H1 (cell line): ENCODE results near the gene CTNS. TPM values are rescaled to one million over a fixed set of nuclear protein-coding genes. Genes with fewer than 3 reads are reported as not detected.

Experiments used
- CTCF ChIA-PET: fragments of 300-600 bp; sonication (Branson Sonifier 250); formaldehyde crosslinking; loops from one replicate; lab custom pipeline; 2021; ENCODE audit not compliant: partially characterized antibody; lab: Charles Lee
- POLR2A ChIA-PET: fragments of 300-600 bp; sonication (Branson Sonifier 250); formaldehyde crosslinking; loops from one replicate; lab custom pipeline; 2021; ENCODE audit warnings: inconsistent platforms; ENCODE audit not compliant: partially characterized antibody; lab: Charles Lee
- DNase-seq, 2 experiments: peaks; one replicate each; pipeline versions ENCODE4 v3.0.0 to v3.0.0-alpha.2; 2010 to 2022; ENCODE audit warnings: low spot score in 2 of 2, low read depth in 1 of 2, mixed read lengths in 1 of 2
- FAIRE-seq: peaks from 2 replicates; lab custom pipeline; 2011; peaks lifted over from hg19 to GRCh38; lab: Jason Lieb, UNC
- H2AFZ ChIP-seq: 2 replicates; pipeline ENCODE4 v1.8.1; 2012; ENCODE audit warnings: low read length, inconsistent platforms
- H2AK5ac ChIP-seq: 2 replicates; pipeline ENCODE4 v1.6.1; 2013; ENCODE audit warnings: low read depth, low read length
- H2BK120ac ChIP-seq: replicated peaks from 2 replicates; pipeline ENCODE3; 2013; ENCODE audit warnings: low read depth, low read length, inconsistent platforms
- H2BK12ac ChIP-seq: 2 replicates; pipeline ENCODE4 v1.6.1; 2013; ENCODE audit warnings: low read depth, low read length
- H2BK15ac ChIP-seq: 2 replicates; pipeline ENCODE4 v1.6.1; 2013; ENCODE audit warnings: low read length
- H2BK20ac ChIP-seq: 2 replicates; pipeline ENCODE4 v1.6.1; 2013; ENCODE audit warnings: low read length
- H2BK5ac ChIP-seq: 2 replicates; pipeline ENCODE4 v1.6.1; 2013; ENCODE audit warnings: low read depth, low read length
- H3K14ac ChIP-seq: 2 replicates; pipeline ENCODE4 v1.6.1; 2013; ENCODE audit warnings: inconsistent platforms; ENCODE audit not compliant: insufficient read length
- H3K18ac ChIP-seq: 2 replicates; pipeline ENCODE4 v1.6.1; 2013; ENCODE audit warnings: low read length; ENCODE audit errors: extremely low read depth
- H3K23ac ChIP-seq: 2 replicates; pipeline ENCODE4 v1.6.1; 2013; ENCODE audit warnings: inconsistent platforms; ENCODE audit not compliant: insufficient read length
- H3K23me2 ChIP-seq: 2 replicates; pipeline ENCODE4 v1.6.1; 2013; ENCODE audit warnings: low read depth, low read length
- H3K27ac ChIP-seq: 2 replicates; pipeline ENCODE4 v1.6.1; 2011; ENCODE audit warnings: low read depth, low read length, inconsistent platforms
- H3K27me3 ChIP-seq, 4 experiments: replicated peaks in 1 of 4; 1 replicate in 1 of 4; 2 replicates in 3 of 4; pipeline versions ENCODE4 v1.6.1 to v1.8.1; 2011 to 2013; ENCODE audit warnings: low read length in 3 of 4, mild to moderate bottlenecking in 3 of 4, inconsistent platforms in 2 of 4, mixed read lengths in 2 of 4, moderate library complexity in 1 of 4; ENCODE audit not compliant: control insufficient read depth in 3 of 4, insufficient read depth in 3 of 4; ENCODE audit errors: extremely low read depth in 1 of 4
- H3K36me3 ChIP-seq, 4 experiments: 2 replicates each; pipeline versions ENCODE4 v1.6.1 to v1.8.1; 2011 to 2013; ENCODE audit warnings: mild to moderate bottlenecking in 4 of 4, low read length in 3 of 4, moderate library complexity in 2 of 4, control low read depth in 1 of 4, inconsistent platforms in 1 of 4; ENCODE audit not compliant: insufficient read depth in 4 of 4, control insufficient read depth in 2 of 4
- H3K4ac ChIP-seq: replicated peaks from 2 replicates; pipeline ENCODE3; 2013; ENCODE audit warnings: low read length, low read depth, mixed read lengths, inconsistent platforms; ENCODE audit not compliant: insufficient read length
- H3K4me1 ChIP-seq, 4 experiments: replicated peaks in 1 of 4; 1 replicate in 1 of 4; 2 replicates in 3 of 4; pipeline versions ENCODE4 v1.6.1 to v1.8.1; 2011 to 2013; ENCODE audit warnings: low read length in 3 of 4, inconsistent platforms in 2 of 4, mixed read lengths in 1 of 4; ENCODE audit not compliant: insufficient read depth in 4 of 4, control insufficient read depth in 3 of 4
- H3K4me2 ChIP-seq, 2 experiments: 2 replicates each; pipeline versions ENCODE4 v1.6.1 to v1.8.1; 2011 to 2013; ENCODE audit warnings: low read depth in 2 of 2, low read length in 2 of 2, control low read depth in 1 of 2, inconsistent platforms in 1 of 2, mild to moderate bottlenecking in 1 of 2; ENCODE audit not compliant: insufficient read depth in 1 of 2
- H3K4me3 ChIP-seq, 4 experiments: fragments of 200-600, 300-600 bp in 1 of 4; sonication (generic), shearing (Covaris generic), sonication (Bioruptor Twin) in 1 of 4; 2 replicates each; pipeline versions ENCODE4 v1.5.1 to v1.8.1; 2011 to 2016; ENCODE audit warnings: low read length in 4 of 4, low read depth in 3 of 4, control low read depth in 2 of 4, inconsistent platforms in 2 of 4, mild to moderate bottlenecking in 2 of 4, mixed read lengths in 1 of 4, moderate library complexity in 1 of 4; ENCODE audit not compliant: insufficient read depth in 2 of 4; ENCODE audit errors: extremely low read depth in 1 of 4
- H3K56ac ChIP-seq: replicated peaks from 2 replicates; pipeline ENCODE3; 2013; ENCODE audit warnings: low read depth, mild to moderate bottlenecking, mixed read lengths, low read length, inconsistent platforms; ENCODE audit not compliant: insufficient read length
- H3K79me1 ChIP-seq: 2 replicates; pipeline ENCODE4 v1.6.1; 2013; ENCODE audit warnings: low read depth, low read length, control low read depth
- H3K79me2 ChIP-seq, 2 experiments: 2 replicates each; pipeline versions ENCODE4 v1.6.1 to v1.8.1; 2012 to 2013; ENCODE audit warnings: low read length in 2 of 2, mild to moderate bottlenecking in 2 of 2, inconsistent platforms in 1 of 2; ENCODE audit not compliant: insufficient read depth in 2 of 2, control insufficient read depth in 1 of 2
- H3K9ac ChIP-seq, 4 experiments: replicated peaks in 1 of 4; 1 replicate in 1 of 4; 2 replicates in 3 of 4; pipeline versions ENCODE4 v1.6.1 to v1.8.1; 2011 to 2013; ENCODE audit warnings: low read depth in 3 of 4, low read length in 3 of 4, control low read depth in 2 of 4, mild to moderate bottlenecking in 2 of 4, moderate library complexity in 2 of 4, inconsistent platforms in 1 of 4; ENCODE audit errors: extremely low read depth in 1 of 4
- H3K9me3 ChIP-seq, 2 experiments: 2 replicates each; pipeline versions ENCODE4 v1.6.1 to v1.8.1; 2012 to 2013; ENCODE audit warnings: mild to moderate bottlenecking in 2 of 2, moderate library complexity in 2 of 2, control low read depth in 1 of 2, inconsistent platforms in 1 of 2, low read depth in 1 of 2, low read length in 1 of 2, mixed read lengths in 1 of 2; ENCODE audit not compliant: insufficient read depth in 2 of 2
- H4K20me1 ChIP-seq, 2 experiments: replicated peaks in 1 of 2; 2 replicates each; pipeline versions ENCODE3 to v1.8.1; 2011 to 2013; ENCODE audit warnings: inconsistent platforms in 2 of 2, low read length in 2 of 2, mild to moderate bottlenecking in 1 of 2; ENCODE audit not compliant: insufficient read depth in 2 of 2, control insufficient read depth in 1 of 2
- H4K5ac ChIP-seq: 2 replicates; pipeline ENCODE4 v1.6.1; 2013; ENCODE audit warnings: low read length, low read depth, mixed read lengths, inconsistent platforms; ENCODE audit not compliant: insufficient read length
- H4K8ac ChIP-seq: 2 replicates; pipeline ENCODE4 v1.8.0; 2013; ENCODE audit warnings: mild to moderate bottlenecking, moderate library complexity, low read length, inconsistent platforms; ENCODE audit not compliant: insufficient read depth; ENCODE audit errors: extremely low read depth
- H4K91ac ChIP-seq: replicated peaks from 2 replicates; pipeline ENCODE3; 2013; ENCODE audit warnings: low read length, mixed read lengths, inconsistent platforms; ENCODE audit not compliant: insufficient read length
- BACH1 ChIP-seq: IDR thresholded peaks from 2 replicates; pipeline ENCODE4 v1.6.1; 2012; ENCODE audit warnings: low read length, improper control_type of control experiment
- BRCA1 ChIP-seq: IDR thresholded peaks from 2 replicates; pipeline ENCODE4 v1.6.1; 2012; ENCODE audit warnings: low read depth, low read length, improper control_type of control experiment
- CBX8 ChIP-seq: fragments of 300-800, 300-1000 bp; sonication (generic); IDR thresholded peaks from 2 replicates; pipeline ENCODE4 v1.7.1; 2016; ENCODE audit warnings: low read depth, low read length, borderline replicate concordance
- CTBP2 ChIP-seq: IDR thresholded peaks from 2 replicates; pipeline ENCODE4 v1.7.0; 2011; ENCODE audit warnings: borderline replicate concordance, mild to moderate bottlenecking, moderate library complexity, mixed read lengths, low read length; ENCODE audit not compliant: insufficient read depth, insufficient read length
- KDM4A ChIP-seq: IDR thresholded peaks from one replicate; pipeline ENCODE4 v1.7.1; 2012; ENCODE audit warnings: low read depth, mild to moderate bottlenecking, moderate library complexity, low read length, inconsistent platforms; ENCODE audit not compliant: severe bottlenecking
- MAFK ChIP-seq: IDR thresholded peaks from 2 replicates; pipeline ENCODE4 v1.6.1; 2012; ENCODE audit warnings: low read depth, mild to moderate bottlenecking, improper control_type of control experiment, low read length
- NANOG ChIP-seq: IDR thresholded peaks from 2 replicates; pipeline ENCODE4 v1.6.1; 2011; ENCODE audit warnings: low read length, low read depth, mild to moderate bottlenecking, inconsistent platforms; ENCODE audit not compliant: insufficient read depth, poor library complexity, severe bottlenecking
- RAD21 ChIP-seq, 2 experiments: IDR thresholded peaks in 1 of 2; conservative IDR thresholded peaks in 1 of 2; 2 replicates each; pipeline ENCODE4 v1.6.1; 2011; ENCODE audit warnings: low read depth in 2 of 2, low read length in 2 of 2, improper control_type of control experiment in 1 of 2, inconsistent platforms in 1 of 2, mild to moderate bottlenecking in 1 of 2, moderate library complexity in 1 of 2
- WGBS, 2 experiments: shearing (Covaris generic) in 1 of 2; methylation state at CpG; one replicate each; pipeline versions ENCODE4 v1.1.6 to v1.1.7; 2013 to 2015; ENCODE audit warnings: low lambda C conversion rate in 2 of 2, mixed read lengths in 2 of 2, inconsistent platforms in 1 of 2, low coverage in 1 of 2, missing lambda C conversion rate in 1 of 2; ENCODE audit not compliant: insufficient replicate concordance in 2 of 2, insufficient coverage in 1 of 2, insufficient read length in 1 of 2; ENCODE audit errors: extremely low coverage in 1 of 2, missing lambda C conversion rate in 1 of 2; 5-methylcytosine and 5-hydroxymethylcytosine counted together
- polyA plus RNA-seq, 7 experiments: library from polyadenylated mRNA; depleted of rRNA in 3 of 7; stranded (reverse) in 5 of 7; unstranded in 2 of 7; fragments of >200 nt in 5 of 7; fragments of 200-250 nt in 2 of 7; gene quantifications; 1 replicate in 5 of 7; 2 replicates in 1 of 7; 4 replicates in 1 of 7; pipeline versions ENCODE4 v1.2.1 to v1.2.3, GENCODE V29; 2011 to 2013; ENCODE audit warnings: missing spikeins in 2 of 7, mixed read lengths in 2 of 7
- total RNA-seq: library from RNA; stranded (reverse); fragmentation: NEBNext Ultra II Directional; extraction: Animal tissue kit (Norgen Biotek cat#: 25700); gene quantifications from 2 replicates; pipeline ENCODE4 v1.2.1, GENCODE V29; 2021
- TF ChIP-seq, protein P1 (sequence below): IDR thresholded peaks from 2 replicates; pipeline ENCODE4 v1.6.1; 2011; ENCODE audit warnings: low read length, improper control_type of control experiment

CTNS gene
- total and polyA plus RNA-seq, 2 of the 8 experiments (the other 6 are each of a cell fraction or from before 2014, with no cell fraction given): 11.6 to 12.9 TPM

- ChIA-PET POLR2A (interaction anchor here (0.9 kb wide), 2 partner anchors 11 to 25 kb away, joined by 3 read pairs; no protein-coding TSS in a partner anchor), CTCF (interaction anchor here (0.6 to 4.2 kb wide), 13 partner anchors 8 to 644 kb away, joined by 3 to 30 read pairs (median 3); partner anchors contain the start of gene HASPIN)
- no peak overlapping the region for H2BK15ac ChIP-seq
- no peak overlapping the region for H2BK20ac ChIP-seq
- no peak overlapping the region for H2BK12ac ChIP-seq
- H2AFZ ChIP-seq: no peak overlapping the region
- H3K79me1 ChIP-seq: no peaks in the 10 kb centered on the region
- H2BK5ac ChIP-seq: no peak overlapping the region
- no peak overlapping the region for H3K14ac ChIP-seq
- no peaks in the 10 kb centered on the region for H3K79me2 ChIP-seq
- H4K91ac ChIP-seq: no peak overlapping the region
- H4K20me1 ChIP-seq: peaks cover 0 to 3% of the 10 kb centered on the region in 2 experiments
- no peaks in the 10 kb centered on the region for H3K27me3 ChIP-seq
- no peak overlapping the region for H2AK5ac ChIP-seq
- H3K23me2 ChIP-seq: no peaks in the 10 kb centered on the region
- H3K9ac ChIP-seq: no peak overlapping the region
- WGBS, 2 experiments: 93% methylated on average over 4 of the region's 4 CpGs; no CpG with 5 or more reads in 1 of the 2 experiments
- H4K5ac ChIP-seq: no peak overlapping the region
- no peak overlapping the region for H3K18ac ChIP-seq
- no peak overlapping the region for H3K56ac ChIP-seq
- no peaks in the 10 kb centered on the region for H3K4me1 ChIP-seq
- no peak overlapping the region for H2BK120ac ChIP-seq
- DNase-seq: no peak
- peaks cover 0 to 4% of the 10 kb centered on the region in 2 experiments; a peak in 1 of 4 replicates for H3K9me3 ChIP-seq
- no peak overlapping the region for H3K4me2 ChIP-seq
- H3K23ac ChIP-seq: no peak overlapping the region
- FAIRE-seq: no peak
- H3K27ac ChIP-seq: no peak overlapping the region
- H4K8ac ChIP-seq: no peak overlapping the region
- no peak overlapping the region for H3K4ac ChIP-seq
- no peak overlapping the region for H3K4me3 ChIP-seq
- H3K36me3 ChIP-seq: peaks cover 0 to 21% (median 6%) of the 10 kb centered on the region in 4 experiments; a peak in 6 of 8 replicates
- TF ChIP-seq KDM4A (no peak), BRCA1 (no peak), CBX8 (no peak), BACH1 (no peak), RAD21 (IDR thresholded peaks at IDR 0.05 in 1 of 2, conservative IDR thresholded peaks at IDR 0.05 in 1 of 2; ENCODE audit: low read depth in 2 of 2, low read length in 2 of 2) (no peak), CTBP2 (no peak), MAFK (no peak), NANOG (no peak)
- TF ChIP-seq, protein P1, sequence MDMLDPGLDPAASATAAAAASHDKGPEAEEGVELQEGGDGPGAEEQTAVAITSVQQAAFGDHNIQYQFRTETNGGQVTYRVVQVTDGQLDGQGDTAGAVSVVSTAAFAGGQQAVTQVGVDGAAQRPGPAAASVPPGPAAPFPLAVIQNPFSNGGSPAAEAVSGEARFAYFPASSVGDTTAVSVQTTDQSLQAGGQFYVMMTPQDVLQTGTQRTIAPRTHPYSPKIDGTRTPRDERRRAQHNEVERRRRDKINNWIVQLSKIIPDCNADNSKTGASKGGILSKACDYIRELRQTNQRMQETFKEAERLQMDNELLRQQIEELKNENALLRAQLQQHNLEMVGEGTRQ: no peak
Observed at GRCh38 chr17:3603870-3604259, 32.7 kb upstream of the CTNS start.
